ENCODE data around the gene PYGM. TPM values are rescaled to one million over a fixed set of nuclear protein-coding genes. Genes with fewer than 3 reads are reported as not detected.

Gene PYGM
- total RNA-seq, 1 donor from 2014 or later: 4.8 TPM

GRCh38 chr11:64796047-64796756 is 36.4 kb upstream of the PYGM start:
- peaks cover 54% of the 10 kb centered on the region for H3K36me3 Mint-ChIP-seq (ENCODE audit: low read depth)
- POLR2A ChIA-PET: no interaction called here
- H3K4me3 Mint-ChIP-seq: no peak overlapping the region

GRCh38 chr11:64794526-64794925 is 34.8 kb upstream of the PYGM start:
- peaks cover 31% of the 10 kb centered on the region for H3K4me1 Mint-ChIP-seq

More at GRCh38 chr11:64796047-64796756, 36.4 kb upstream of the PYGM start:
- ATAC-seq (ENCODE audit: low read depth): no peak
- TF ChIP-seq CTCF (IDR thresholded peaks at IDR 0.05): no peak
- CTCF ChIA-PET: no interaction called here
- peaks cover 48% of the 10 kb centered on the region for H3K4me1 Mint-ChIP-seq
- no peaks in the 10 kb centered on the region for H3K27me3 Mint-ChIP-seq
- H3K27ac Mint-ChIP-seq: peak overlapping the region; percentile 30
- no peaks in the 10 kb centered on the region for H3K9me3 Mint-ChIP-seq
- DNase-seq: no peak
- intact Hi-C loops (cut with micrococcal nuclease): no loop called here

GRCh38 chr11:64793271-64794160 is 33.7 kb upstream of the PYGM start:
- CTCF ChIA-PET: interaction anchor here (0.6 kb wide), 1 partner anchor 9 kb away, joined by 5 read pairs; no protein-coding TSS in a partner anchor
- ATAC-seq (ENCODE audit: low read depth) (no peak), DNase-seq (no peak)
- POLR2A ChIA-PET: interaction anchor here (0.5 to 3.5 kb wide), 5 partner anchors 9 to 18 kb away, joined by 3 to 10 read pairs (median 4); partner anchors contain the start of gene SF1
- Mint-ChIP-seq H3K4me3 (no peak overlapping the region), H3K27ac (peak overlapping the region; percentile 69), H3K27me3 (no peaks in the 10 kb centered on the region), H3K36me3 (ENCODE audit: low read depth) (peaks cover 64% of the 10 kb centered on the region), H3K9me3 (no peaks in the 10 kb centered on the region), H3K4me1 (peaks cover 23% of the 10 kb centered on the region)
- intact Hi-C loops (cut with micrococcal nuclease): no loop called here
- TF ChIP-seq CTCF (IDR thresholded peaks at IDR 0.05): no peak

More at GRCh38 chr11:64794526-64794925, 34.8 kb upstream of the PYGM start:
- peaks cover 63% of the 10 kb centered on the region for H3K36me3 Mint-ChIP-seq (ENCODE audit: low read depth)
- H3K4me3 Mint-ChIP-seq: no peak overlapping the region
- TF ChIP-seq CTCF (IDR thresholded peaks at IDR 0.05): no peak
- H3K27me3 Mint-ChIP-seq: no peaks in the 10 kb centered on the region
- ChIA-PET CTCF (interaction anchor here (0.8 kb wide), 1 partner anchor 11 kb away, joined by 3 read pairs; no protein-coding TSS in a partner anchor), POLR2A (interaction anchor here (0.7 to 3.5 kb wide), 5 partner anchors 8 to 47 kb away, joined by 3 to 10 read pairs (median 4); partner anchors contain the start of gene SF1)
- ATAC-seq (ENCODE audit: low read depth) (no peak), DNase-seq (no peak)
- H3K27ac Mint-ChIP-seq: peak overlapping the region; percentile 16
- intact Hi-C loops (cut with micrococcal nuclease): no loop called here
- no peaks in the 10 kb centered on the region for H3K9me3 Mint-ChIP-seq

GRCh38 chr11:64792482-64792881 is 32.7 kb upstream of the PYGM start:
- H3K4me3 Mint-ChIP-seq: no peak overlapping the region
- POLR2A ChIA-PET: interaction anchor here (3.5 kb wide), 1 partner anchor 14 kb away, joined by 10 read pairs; the partner anchor contains the start of gene SF1
- CTCF ChIA-PET: no interaction called here
- H3K27me3 Mint-ChIP-seq: no peaks in the 10 kb centered on the region
- intact Hi-C loops (cut with micrococcal nuclease): no loop called here
- peaks cover 27% of the 10 kb centered on the region for H3K4me1 Mint-ChIP-seq
- DNase-seq: no peak
- TF ChIP-seq CTCF (IDR thresholded peaks at IDR 0.05): no peak
- no peak for ATAC-seq (ENCODE audit: low read depth)
- no peak overlapping the region for H3K27ac Mint-ChIP-seq
- peaks cover 67% of the 10 kb centered on the region for H3K36me3 Mint-ChIP-seq (ENCODE audit: low read depth)
- H3K9me3 Mint-ChIP-seq: no peaks in the 10 kb centered on the region

Measured in activated B cell treated with CpG ODN at 0.5 μM for 24 hours (primary cell).